IPS-NIHi11 (cell line): Measurements from ENCODE around the gene PANK1.
A peak's percentile ranks its signal among the peaks of the same experiment; 100 is the strongest.
"Not testable (repeated sequence)": the region's sequence is repeated elsewhere in the genome, so short reads cannot be mapped to it uniquely, and the experiment has no call there.

ENCODE experiments used
- DNase-seq: peaks from one replicate; pipeline ENCODE4 v3.0.0; 2012; ENCODE audit warnings: mixed read lengths, low spot score

The PANK1 gene

GRCh38 chr10:89566992-89567391 lies 78.0 kb downstream of the PANK1 start:
- DNase-seq, result no peak

- DNase-seq, result no peak
These were observed 78.7 kb downstream of the PANK1 start for GRCh38 chr10:89566095-89566950.

GRCh38 chr10:89565180-89565579 lies 79.9 kb downstream of the PANK1 start:
- DNase-seq, result no peak

DNA sequence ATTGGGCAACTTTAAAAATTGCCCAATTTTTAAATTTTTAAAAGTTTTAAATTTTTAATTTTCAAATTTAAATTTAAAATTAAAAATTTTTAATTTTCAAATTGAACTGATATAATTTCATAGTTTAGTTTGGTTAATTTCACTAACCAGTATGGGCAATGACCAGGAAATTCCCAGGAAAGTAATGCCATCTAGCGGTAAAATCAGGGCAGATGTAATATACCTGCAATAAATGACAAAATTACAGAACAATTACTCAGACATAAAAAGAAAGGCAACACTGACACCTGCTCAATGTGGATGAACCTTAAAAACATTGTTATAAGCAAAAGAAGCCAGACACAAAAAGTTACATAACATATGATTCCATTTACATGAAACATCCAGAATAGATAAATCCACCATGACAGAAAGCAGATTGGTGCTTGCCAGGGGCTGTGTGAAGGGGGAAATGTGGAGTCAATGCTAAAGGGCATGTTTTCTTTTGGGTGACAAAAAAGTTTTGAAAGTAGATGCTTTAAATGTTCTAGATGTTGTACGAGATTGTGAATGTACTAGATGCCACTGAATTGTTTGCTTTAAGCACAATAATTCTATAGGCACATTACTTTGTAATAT lies 81.1 kb downstream of the PANK1 start:
- DNase-seq, result peak; percentile 71

DNA sequence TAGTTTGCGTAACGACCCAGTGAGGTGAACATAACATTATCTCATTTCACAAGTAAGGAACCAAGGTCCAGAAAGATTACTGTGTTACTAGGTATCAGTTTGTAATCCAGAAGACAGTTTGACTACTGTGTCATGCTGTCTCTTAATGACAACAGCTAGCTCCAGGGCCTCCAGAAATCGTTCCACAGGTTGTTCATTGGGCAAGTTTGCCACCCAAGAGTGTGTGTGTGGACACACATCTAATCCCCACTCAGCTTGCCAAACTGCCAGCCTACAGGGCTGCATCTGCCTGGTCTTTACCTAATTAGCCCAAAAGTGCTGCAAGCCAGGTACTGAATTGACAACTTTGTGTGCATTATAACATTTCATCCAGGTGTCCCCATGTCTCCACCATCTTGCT lies 81.7 kb downstream of the PANK1 start:
- no peak for DNase-seq

- DNase-seq, result no peak
These were observed 88.4 kb downstream of the PANK1 start for GRCh38 chr10:89556600-89556999.

DNA sequence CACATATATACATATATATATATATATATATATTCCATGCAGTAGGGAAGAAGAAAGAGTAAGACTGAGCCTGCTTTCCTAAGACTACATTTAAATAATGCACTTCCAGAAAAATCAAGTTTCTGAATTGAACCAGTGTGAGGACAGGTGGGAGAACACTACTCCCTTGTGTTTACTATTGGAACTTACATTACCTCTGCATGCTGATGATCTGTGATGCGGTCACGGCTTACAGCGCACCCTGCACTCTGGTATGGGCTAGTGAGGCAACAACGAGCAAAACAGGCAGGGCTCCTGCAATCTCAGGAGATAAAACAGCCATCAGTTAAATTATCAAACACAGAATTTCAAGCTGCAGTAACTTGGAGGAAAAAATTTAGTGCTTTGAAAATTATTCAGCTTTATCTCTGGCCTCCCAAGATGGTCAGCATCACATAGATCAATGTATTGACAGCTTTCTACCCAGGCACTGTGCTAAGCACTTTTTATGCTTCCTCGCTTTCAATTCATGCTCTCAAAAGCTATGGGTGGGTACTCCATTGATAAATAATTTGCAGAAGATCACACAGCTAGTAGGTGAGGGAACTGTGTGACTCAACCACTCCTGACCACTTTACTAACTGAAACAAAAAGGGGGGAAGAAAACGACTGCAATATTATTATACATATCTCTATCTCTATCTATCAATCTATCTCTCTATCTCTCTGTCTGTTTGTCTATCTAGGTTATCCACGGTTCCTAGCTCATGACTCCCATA lies 89.2 kb downstream of the PANK1 start:
- DNase-seq, result no peak

DNA sequence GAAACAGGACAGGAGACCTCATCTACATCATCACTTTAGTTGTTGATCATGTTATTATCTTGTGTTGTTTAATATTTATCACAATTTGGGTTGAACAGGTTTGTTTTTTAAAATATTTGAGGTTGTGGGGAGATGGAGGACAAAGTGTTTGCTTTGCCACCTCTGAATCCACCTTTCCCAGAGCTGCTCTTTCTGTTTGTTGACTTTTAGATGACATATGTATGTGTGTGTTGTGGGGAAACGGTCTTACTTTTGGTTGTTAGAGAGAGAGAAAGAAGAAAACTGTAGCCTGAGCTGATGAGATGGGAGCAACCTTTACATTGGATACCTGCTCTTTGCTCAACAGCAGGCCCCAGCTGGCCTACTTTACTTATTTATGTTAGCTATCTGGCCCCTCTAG lies 90.6 kb downstream of the PANK1 start:
- DNase-seq, result no peak

- no peak for DNase-seq
These were observed 91.8 kb downstream of the PANK1 start for GRCh38 chr10:89553064-89553734.

DNA sequence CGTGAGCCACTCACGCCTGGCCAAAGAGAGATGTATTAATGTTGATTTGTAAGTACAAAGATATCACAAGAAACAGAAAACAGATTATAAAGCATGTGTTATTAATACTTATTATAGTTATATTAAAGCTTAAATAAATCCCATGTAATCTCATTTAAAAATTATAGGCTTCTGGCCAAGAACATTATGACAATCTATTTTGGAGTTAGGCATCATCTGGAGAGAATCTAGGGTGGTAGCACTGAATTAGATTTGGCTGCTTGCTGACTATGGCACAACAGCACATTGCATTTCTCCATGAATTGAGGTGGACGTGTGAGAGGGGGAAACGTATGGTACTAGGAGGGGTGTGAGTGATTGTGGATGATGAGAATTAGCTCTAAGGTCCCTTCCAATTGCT lies 92.8 kb downstream of the PANK1 start:
- DNase-seq, result no peak

- DNase-seq, result no peak
These were observed 94.5 kb downstream of the PANK1 start for GRCh38 chr10:89550509-89550908.

GRCh38 chr10:89549510-89549909 lies 95.5 kb downstream of the PANK1 start:
- no peak for DNase-seq

DNA sequence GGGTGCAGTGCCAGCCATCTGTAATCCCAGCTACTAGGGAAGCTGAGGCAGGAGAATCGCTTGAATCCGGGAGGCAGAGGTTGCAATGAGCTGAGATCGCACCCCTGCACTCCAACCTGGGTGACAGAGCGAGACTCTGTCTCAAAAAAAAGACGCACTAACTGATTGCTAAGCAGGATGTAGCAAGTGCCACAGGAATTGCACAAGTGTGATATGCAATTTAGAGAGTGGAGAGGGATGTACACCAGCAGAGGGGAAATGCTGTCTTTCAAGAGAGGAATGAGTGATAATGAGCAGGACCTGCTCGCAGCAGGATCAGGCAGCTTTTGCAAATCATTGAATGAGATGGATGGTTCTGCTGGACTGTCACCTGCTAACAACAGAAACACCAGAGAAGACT lies 96.4 kb downstream of the PANK1 start:
- DNase-seq, result no peak

GRCh38 chr10:89547853-89548513 lies 97.1 kb downstream of the PANK1 start:
- no peak for DNase-seq

DNA sequence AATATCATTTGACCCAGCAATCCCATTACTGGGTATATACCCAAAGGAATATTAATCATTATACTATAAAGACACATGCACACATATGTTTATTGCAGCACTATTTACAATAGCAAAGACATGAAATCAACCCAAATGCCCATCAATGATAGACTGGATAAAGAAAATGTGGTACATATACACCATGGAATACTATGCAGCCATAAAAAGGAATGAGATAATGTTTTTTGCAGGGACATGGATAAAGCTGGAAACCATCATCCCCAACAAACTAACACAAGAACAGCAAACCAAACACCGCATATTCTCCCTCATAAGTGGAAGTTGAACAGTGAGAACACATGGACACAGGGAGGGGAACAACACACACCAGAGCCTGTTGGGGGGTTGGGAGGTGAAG lies 98.4 kb downstream of the PANK1 start:
- not testable (repeated sequence) for DNase-seq

DNA sequence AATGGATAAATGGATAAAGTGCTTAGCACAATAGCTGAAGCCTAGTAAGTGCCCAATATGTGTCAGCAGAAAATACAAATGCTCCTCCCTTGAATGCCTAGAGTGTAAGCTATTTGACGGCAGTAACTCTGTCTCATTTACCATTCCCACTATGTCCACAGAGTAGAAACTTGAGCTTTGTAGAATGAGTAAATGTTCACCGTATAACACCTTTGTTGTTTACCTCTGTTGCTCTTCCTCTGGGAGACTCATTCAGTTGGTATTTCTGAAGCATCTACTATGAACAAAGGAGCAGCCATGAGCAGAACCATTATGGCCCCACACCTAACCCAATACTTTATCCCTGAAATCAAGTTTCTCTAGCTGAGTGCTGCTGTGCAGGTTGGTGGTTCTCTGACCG lies 101.2 kb downstream of the PANK1 start:
- no peak for DNase-seq

- no peak for DNase-seq
These were observed 104.6 kb downstream of the PANK1 start for GRCh38 chr10:89540420-89540949.

DNA sequence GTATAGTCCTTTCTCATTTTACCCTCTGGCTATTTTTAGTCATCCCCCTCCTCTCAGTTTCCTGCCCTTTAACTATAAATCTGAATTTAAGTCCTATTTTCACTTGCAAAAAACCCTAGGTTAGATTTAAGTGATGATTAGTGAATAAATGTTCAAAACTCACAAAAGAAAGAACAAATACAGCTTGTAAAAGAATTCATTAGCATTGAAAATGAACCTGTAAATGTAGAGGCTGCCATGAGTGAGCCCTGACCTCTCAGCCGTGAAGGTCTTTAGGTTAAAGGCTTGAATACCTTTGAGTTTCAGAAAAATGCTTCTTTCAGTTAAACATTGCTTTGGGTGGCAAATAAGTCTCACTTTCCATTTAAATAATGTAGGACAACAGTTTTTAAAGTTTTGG lies 107.7 kb downstream of the PANK1 start:
- no peak for DNase-seq

- no peak for DNase-seq
These were observed 109.1 kb downstream of the PANK1 start for GRCh38 chr10:89536013-89536354.

GRCh38 chr10:89535171-89536012 lies 109.7 kb downstream of the PANK1 start, which contains the start of gene SLC16A12:
SLC16A12 (minus strand) TSS chr10:89535594; CDS start chr10:89462578, 73,016 bp downstream.
- DNase-seq, result peak; percentile 79

DNA sequence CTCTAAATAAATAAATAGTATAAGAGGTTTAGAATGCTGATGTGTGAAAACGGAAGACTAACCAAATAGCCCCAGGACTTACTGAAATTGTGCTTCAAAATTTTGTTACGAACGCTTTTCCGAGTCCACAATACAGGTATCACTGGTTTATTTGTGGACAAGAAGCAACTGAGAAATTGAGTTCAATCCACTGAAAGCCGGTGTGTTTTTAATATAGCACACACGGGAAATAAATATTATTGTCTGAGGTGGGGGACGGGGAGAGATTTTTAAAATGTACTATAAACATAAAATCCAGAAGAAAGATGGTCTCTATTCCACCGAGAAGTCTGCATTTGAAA lies 110.2 kb downstream of the PANK1 start:
- no peak for DNase-seq
